Measurements from ENCODE around the gene TH.

The TH gene

DNA sequence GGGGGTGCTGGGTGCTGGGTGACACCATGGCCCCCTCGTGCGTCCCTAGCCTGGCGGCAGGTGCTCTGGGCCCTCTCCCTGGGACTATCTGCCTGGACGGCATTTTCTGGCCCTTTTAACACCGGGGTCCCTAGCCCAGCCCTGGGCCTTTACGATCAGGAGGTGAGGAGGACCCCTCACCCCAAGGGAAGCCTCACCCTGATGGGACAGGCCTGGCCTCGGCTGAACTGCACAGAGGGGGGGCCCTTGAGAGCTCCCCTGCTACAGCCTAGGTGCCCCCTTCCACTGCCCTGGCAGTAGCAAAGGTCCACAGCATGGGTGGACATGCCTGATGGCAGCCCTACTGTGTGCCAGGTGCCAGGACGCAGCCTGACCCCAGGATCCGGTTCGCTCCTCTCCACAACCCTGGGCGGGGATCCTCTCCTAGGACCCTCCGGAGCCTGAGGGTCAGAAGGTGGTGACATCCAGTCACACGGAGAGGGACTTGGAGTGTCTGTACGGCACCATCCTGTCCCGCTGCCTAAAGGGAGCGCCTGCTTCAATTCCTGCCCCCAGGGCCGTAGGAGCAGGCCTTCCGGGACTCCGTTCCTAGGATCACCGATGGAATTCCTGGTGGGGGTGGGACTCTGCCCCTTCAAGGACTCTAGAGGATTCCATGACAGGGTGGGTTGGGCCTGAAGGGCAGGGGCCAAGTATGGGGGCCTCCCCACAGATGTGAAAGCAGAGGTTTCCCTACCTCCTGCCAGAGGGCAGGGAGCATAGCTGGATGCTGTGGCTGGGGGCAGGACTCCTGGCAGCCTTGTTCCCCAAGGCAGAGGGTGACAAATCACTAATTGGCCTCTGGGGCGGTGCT is 33.0 kb upstream of the TH start:
- DNase-seq, result no peak
- Mint-ChIP-seq H3K27me3 (peaks cover 0 to 10% of the 10 kb centered on the region in 2 donors), H3K9me3 (peaks cover 1 to 8% of the 10 kb centered on the region in 2 donors), H3K36me3 (ENCODE audit: insufficient read depth) (no peaks in the 10 kb centered on the region), H3K4me1 (ENCODE audit: low read depth in 2 of 2) (peaks cover 5 to 11% of the 10 kb centered on the region in 2 donors), H3K27ac (no peak overlapping the region), H3K4me3 (no peak overlapping the region)
- no peak for ATAC-seq (replicated peaks)

DNA sequence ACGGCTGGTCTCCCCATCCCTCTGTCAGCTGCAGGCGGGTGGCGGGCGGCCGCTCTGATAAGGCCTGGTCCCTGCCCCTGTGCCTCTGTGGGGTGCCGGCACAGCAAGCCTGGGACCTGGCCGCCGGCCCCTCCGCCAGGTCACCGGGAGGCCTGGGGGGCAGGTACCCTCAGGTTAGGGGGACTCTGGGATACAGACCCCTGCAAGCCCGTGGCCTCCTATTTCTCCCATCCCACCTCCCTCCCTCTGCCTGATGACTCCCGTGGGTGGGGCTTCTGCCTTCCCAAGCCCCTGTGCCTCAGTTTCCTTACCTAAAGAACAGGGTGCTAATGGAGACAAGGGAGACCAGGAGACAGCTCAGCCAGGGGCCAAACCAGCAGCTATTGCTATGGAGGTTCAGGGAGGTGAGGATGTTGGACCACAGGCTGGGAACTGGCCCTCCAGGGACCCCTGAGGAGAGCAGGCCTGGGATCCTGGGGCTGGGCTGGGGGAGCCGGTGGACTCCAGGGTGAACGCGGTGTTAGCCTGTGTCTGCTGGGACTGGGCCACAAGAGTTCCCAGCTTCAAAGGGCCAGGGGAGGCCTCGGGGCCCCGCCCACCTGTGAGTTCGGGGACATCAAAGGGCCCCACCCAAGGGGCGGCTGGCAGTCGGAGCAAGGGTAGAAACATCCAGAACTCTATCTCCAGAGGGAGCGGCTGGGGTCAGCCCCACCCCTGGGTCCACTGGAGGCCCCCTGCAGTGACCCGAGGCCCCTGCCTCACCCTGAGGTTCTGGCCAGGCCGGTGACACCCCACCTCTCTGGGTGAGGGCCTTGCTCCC is 32.0 kb upstream of the TH start:
- no peak for ATAC-seq (replicated peaks)
- Mint-ChIP-seq H3K36me3 (ENCODE audit: insufficient read depth) (no peaks in the 10 kb centered on the region), H3K9me3 (peaks cover 1 to 8% of the 10 kb centered on the region in 2 donors), H3K27ac (no peak overlapping the region), H3K27me3 (peaks cover 0 to 10% of the 10 kb centered on the region in 2 donors), H3K4me3 (no peak overlapping the region), H3K4me1 (ENCODE audit: low read depth in 2 of 2) (peaks cover 5 to 14% of the 10 kb centered on the region in 2 donors)
- DNase-seq, result no peak

DNA sequence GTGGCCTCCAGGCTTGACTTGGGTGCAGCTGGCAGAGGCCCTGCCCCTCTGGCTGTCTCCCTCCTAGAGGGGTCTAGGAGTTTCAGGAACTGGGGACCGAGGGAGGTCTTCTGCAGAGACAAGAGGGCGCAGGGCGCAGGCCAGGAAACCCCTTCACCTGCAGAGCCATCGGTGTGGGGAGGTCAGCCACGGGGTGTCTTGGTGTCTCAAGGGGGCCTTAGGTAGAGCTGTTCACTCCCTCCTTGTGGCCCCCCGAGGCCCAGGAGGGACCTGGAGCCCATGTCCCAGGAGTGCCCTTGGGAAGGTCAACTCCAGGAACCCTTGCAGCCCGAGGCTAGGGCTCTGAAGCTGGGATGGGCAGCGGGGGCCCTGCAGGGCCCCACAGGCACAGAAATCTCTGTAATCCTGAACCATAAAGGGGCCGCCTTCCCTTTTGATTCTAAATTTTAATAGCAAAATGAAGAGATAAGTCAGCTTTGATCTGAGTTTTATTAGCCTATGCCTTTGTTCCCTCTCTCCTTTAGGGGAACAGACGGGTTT is 31.4 kb upstream of the TH start:
- Mint-ChIP-seq H3K36me3 (ENCODE audit: insufficient read depth) (no peaks in the 10 kb centered on the region), H3K9me3 (peaks cover 1 to 8% of the 10 kb centered on the region in 2 donors), H3K4me3 (no peak overlapping the region), H3K4me1 (ENCODE audit: low read depth in 2 of 2) (peaks cover 1 to 10% of the 10 kb centered on the region in 2 donors), H3K27me3 (peaks cover 0 to 5% of the 10 kb centered on the region in 2 donors), H3K27ac (no peak overlapping the region)
- DNase-seq (no peak), ATAC-seq (replicated peaks) (no peak)

DNA sequence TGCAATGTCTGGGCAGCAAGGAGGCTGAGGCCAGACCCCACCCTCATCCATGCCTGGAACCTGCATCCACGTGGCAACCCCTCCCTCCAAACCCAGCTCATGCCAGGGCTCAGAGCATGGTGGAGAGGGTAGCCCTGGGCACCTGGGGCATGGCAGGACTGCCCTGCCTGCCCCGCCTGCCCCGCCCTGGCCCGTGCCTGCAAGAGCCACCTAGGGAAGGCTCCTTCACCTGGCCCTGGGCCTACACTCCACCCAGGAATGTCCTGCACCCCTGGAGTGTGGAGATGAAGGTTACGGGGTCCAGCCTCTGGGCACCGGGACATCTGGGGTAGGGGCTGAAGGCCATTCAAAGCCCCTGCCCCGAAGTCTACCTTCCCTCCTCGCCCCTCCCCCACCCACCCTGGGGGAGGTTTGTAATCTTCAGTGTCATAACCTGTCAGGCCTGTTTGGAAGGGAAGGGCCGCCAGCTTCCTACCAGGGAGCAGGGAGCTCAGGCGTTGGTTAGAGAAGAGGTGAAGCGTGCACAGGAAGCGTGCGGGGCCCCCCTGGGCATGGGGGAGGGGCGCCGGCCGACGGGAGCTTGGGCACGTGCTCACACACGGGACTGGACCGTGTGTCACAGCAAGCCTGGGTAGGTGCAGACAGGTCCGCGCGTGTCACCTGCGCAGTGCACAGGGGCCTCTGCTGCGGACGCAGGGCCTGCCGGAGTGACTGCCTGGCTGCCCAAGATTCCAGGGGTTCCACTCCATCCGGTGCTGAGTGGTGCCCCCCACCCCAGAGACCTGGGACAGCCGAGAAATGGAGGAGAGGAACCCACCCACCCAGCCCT is 30.7 kb upstream of the TH start:
- H3K27ac Mint-ChIP-seq, result no peak overlapping the region
- no peaks in the 10 kb centered on the region for H3K27me3 Mint-ChIP-seq

DNA sequence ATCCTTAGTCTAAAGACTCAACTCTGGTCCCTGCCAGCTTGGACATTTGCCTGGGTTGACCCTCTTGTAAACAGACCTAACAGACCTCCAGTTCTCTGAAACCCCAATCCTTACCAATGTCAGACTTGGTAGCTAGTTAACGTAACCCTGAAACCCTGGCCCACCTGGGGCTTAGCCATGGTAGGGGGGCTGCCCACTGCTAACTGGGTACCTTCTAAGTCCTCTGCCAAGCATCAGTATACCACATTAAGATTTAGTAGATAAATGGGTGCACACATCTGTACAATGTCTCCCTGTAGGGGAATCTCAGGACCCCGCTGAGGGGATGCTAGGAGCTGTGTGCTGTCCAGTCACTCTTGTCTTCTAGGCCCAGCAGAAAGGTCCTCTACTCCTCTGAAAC is 29.9 kb upstream of the TH start:
- Mint-ChIP-seq H3K4me1 (ENCODE audit: low read depth in 2 of 2) (peaks cover 8 to 12% of the 10 kb centered on the region in 2 donors), H3K4me3 (no peak overlapping the region), H3K36me3 (ENCODE audit: insufficient read depth) (no peaks in the 10 kb centered on the region), H3K27me3 (peaks cover 3 to 4% of the 10 kb centered on the region in 2 donors), H3K9me3 (peaks cover 1 to 8% of the 10 kb centered on the region in 2 donors), H3K27ac (no peak overlapping the region)
- DNase-seq (no peak), ATAC-seq (replicated peaks) (no peak)

More for the DNA sequence above, 30.7 kb upstream of the TH start:
- no peaks in the 10 kb centered on the region for H3K36me3 Mint-ChIP-seq (ENCODE audit: insufficient read depth)
- H3K9me3 Mint-ChIP-seq, result peaks cover 1 to 8% of the 10 kb centered on the region in 2 donors
- DNase-seq, result no peak
- no peak for ATAC-seq (replicated peaks)
- H3K4me3 Mint-ChIP-seq, result no peak overlapping the region
- H3K4me1 Mint-ChIP-seq (ENCODE audit: low read depth in 2 of 2), result peaks cover under 1 to 5% of the 10 kb centered on the region in 2 donors

DNA sequence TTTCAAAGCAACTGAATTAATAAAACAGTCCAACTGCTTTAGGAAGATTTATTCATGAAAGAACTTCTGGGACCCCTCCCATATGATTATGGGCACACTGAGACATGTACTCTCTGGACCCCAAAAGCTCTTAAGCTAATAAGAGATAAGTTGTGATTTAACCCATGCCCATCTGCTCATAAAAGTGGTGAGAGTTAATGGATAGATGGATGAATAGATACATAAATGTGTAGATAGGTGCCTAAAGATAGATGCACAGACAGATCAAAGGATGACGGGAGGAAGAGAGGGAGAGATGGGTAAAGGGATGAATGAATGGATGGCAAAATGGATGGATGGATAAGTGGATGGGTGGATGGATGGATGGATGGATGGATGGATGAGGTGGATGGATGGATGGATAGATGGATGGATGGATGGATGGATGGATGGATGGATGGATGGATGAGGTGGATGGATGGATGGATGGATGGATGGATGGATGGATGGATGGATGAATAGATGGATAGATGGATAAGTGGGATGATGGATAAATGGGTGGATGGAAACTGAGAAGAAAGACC is 29.4 kb upstream of the TH start:
- ATAC-seq (replicated peaks), result no peak
- Mint-ChIP-seq H3K27ac (no peak overlapping the region), H3K36me3 (ENCODE audit: insufficient read depth) (no peaks in the 10 kb centered on the region), H3K27me3 (peaks cover 8 to 9% of the 10 kb centered on the region in 2 donors), H3K4me3 (no peak overlapping the region), H3K9me3 (peaks cover 1 to 8% of the 10 kb centered on the region in 2 donors), H3K4me1 (ENCODE audit: low read depth in 2 of 2) (peaks cover 13 to 17% of the 10 kb centered on the region in 2 donors)
- no peak for DNase-seq

DNA sequence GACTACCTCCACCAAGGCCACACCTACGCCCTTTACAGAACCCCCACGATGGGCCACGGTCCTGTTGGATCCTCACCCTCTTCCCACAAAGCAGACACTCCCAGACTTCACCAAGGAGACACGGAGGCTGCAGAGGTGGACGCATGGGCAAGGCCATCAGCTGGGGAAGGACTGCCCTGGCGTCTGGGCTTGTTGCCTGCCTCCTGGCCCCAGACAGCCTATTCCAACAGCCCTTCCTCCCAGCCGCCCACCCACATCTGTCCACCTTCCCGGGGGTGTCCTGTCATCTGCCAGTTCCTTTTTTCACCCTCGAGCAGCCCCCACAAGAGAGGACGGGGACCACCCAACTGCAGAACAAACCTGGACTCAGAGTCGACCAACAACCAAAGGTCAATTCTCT is 28.9 kb upstream of the TH start:
- H3K27me3 Mint-ChIP-seq, result peaks cover 11% of the 10 kb centered on the region in 2 donors
- no peak for DNase-seq

DNA sequence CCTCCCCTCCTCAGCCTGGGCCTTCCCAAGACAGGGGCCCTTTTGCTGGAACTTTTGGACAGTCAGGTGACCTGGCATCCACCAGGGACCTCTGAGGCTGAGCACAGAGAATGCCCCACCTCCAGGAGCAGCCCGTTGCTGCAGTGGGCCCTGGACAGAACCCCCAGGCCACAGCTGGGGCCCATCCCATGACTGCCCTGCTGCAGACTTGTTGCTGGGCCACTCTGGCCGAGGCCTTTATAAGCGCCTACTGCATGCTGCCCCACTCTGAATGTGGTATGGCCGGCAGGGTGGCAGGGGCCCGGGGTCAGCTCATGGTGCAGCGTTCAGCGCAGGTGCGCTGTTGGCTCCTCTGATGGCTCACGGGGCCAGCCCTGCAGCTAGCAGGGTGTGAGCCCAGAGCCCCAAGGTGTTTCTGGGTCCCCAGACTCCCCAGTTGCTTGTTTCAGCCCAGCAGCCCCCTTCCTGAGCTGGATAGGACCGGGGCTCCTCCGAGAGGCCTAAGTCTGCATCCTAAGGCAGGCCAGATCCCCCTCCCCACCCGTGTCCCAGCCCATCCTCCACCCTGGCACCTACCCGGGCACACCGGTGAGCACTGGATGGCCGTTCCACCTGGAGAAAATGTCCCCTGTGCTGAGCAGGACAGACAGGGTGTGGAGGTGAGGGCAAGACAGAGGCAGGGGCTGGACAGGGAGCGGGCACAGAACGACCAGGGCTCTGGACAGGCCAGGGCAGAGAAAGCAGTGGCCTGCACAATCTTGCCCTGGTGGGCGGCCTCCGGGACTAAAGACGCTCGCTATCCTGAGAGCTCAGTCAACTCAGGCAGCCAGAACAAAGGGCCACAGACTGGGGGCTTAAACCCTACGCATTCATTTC is 28.1 kb upstream of the TH start:
- Mint-ChIP-seq H3K9me3 (peaks cover 1 to 8% of the 10 kb centered on the region in 2 donors), H3K4me3 (no peak overlapping the region), H3K4me1 (ENCODE audit: low read depth in 2 of 2) (peaks cover 16 to 22% of the 10 kb centered on the region in 2 donors), H3K27ac (no peak overlapping the region), H3K27me3 (peaks cover 11% of the 10 kb centered on the region in 2 donors), H3K36me3 (ENCODE audit: insufficient read depth) (no peaks in the 10 kb centered on the region)
- no peak for DNase-seq
- ATAC-seq (replicated peaks), result no peak

More for the DNA sequence above, 28.9 kb upstream of the TH start:
- Mint-ChIP-seq H3K9me3 (peaks cover 1 to 8% of the 10 kb centered on the region in 2 donors), H3K27ac (no peak overlapping the region), H3K4me3 (no peak overlapping the region), H3K4me1 (ENCODE audit: low read depth in 2 of 2) (peaks cover 13 to 17% of the 10 kb centered on the region in 2 donors), H3K36me3 (ENCODE audit: insufficient read depth) (no peaks in the 10 kb centered on the region)
- ATAC-seq (replicated peaks), result no peak

DNA sequence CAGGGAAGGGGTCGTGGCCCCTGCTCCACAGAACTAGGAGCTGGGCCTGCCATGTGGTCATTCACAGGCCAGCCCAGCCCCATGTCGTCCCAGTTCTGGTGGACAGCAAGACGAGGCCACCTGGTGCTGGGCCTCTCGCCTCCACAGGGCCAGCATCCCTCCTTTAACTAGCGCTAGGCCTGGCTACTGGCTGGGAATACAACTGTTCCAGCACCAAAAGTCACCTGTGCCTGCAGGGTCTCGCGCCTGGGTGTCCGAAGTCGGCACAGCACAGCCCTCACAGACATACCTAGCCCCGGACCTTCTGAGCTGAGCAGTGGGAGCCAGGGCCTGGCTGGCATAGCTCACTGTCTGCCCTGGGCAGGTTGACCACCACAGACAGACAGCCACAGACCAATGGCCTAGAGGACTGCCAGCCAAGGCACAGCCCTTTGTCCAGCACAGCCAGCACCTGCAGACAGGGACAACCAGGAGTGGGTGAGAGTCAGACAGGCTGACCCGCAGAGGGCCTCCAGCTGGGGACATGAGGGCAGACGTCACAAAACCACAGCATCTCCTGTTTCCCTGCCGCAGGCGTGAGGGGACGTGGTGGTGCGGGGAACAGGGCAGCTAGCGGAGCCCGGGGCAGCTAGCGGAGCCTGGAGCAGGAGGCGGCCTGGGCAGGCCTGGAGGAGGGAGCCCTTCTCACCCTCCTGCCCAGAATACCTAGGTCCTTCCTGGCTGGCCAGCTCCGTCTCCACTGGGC is 27.2 kb upstream of the TH start:
- DNase-seq (no peak), ATAC-seq (replicated peaks) (no peak)
- H3K27me3 Mint-ChIP-seq, result peaks cover 11% of the 10 kb centered on the region in 2 donors
- H3K9me3 Mint-ChIP-seq, result peaks cover 1 to 8% of the 10 kb centered on the region in 2 donors
- peak overlapping the region in 1 of 2 donors; percentile 83 for H3K27ac Mint-ChIP-seq
- no peak overlapping the region for H3K4me3 Mint-ChIP-seq
- no peaks in the 10 kb centered on the region for H3K36me3 Mint-ChIP-seq (ENCODE audit: insufficient read depth)
- peaks cover 17 to 22% of the 10 kb centered on the region in 2 donors for H3K4me1 Mint-ChIP-seq (ENCODE audit: low read depth in 2 of 2)

DNA sequence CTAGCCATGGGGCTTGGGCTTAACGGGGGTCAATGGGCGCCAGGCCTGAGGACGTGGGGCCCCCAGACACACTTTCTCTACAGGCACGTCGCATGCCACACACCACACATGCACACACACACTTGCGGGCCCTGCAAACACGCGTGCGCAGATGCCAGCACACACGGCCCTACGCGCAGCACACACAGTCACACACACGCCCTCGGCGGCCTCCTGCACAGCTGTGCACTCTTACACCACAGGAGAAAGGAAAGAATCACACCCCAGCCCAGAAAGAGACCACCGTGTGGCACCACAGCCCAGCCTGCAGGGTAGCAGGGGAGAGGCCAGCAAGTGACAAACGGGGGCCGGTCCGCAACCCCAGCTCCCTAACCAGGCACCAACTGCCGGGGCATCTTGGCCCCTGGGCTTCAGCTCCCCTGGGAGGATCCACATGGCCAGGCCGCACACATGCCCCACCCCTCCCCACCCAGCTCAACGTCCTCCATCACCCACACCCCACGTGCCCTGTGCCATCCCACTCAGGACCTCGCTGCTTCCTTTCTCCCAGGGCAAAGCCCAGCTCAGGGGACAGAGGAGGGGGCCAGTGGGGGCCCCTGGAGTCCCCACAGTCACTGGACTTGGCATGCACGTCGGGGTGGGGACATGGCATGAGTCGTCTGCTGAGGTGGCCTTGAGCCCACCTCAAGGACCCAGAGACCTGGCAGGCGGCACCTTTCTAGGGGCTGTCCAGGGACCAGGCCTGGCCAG is 26.3 kb upstream of the TH start:
- ATAC-seq (replicated peaks) (no peak), DNase-seq (no peak)
- Mint-ChIP-seq H3K36me3 (ENCODE audit: insufficient read depth) (no peaks in the 10 kb centered on the region), H3K27me3 (peaks cover 11 to 16% of the 10 kb centered on the region in 2 donors), H3K27ac (peak overlapping the region in 1 of 2 donors; percentile 83), H3K9me3 (peaks cover 1 to 8% of the 10 kb centered on the region in 2 donors), H3K4me3 (peak overlapping the region in 1 of 2 donors; percentile 15), H3K4me1 (ENCODE audit: low read depth in 2 of 2) (peaks cover 17 to 22% of the 10 kb centered on the region in 2 donors)

Measured in effector memory CD8-positive, alpha-beta T cell (primary cell).